Fibroblast of pulmonary artery (primary cell): ENCODE measurements around the gene POMT1.

Source experiments
- DNase-seq: peaks from one replicate; pipeline ENCODE4 v3.0.0-alpha.2; 2010; ENCODE audit warnings: low read depth
- H3K4me3 ChIP-seq: replicated peaks from 2 replicates; pipeline ENCODE4 v1.5.1; 2011; ENCODE audit warnings: low read depth, mild to moderate bottlenecking, control low read depth, low read length, moderate library complexity
- CTCF ChIP-seq: IDR thresholded peaks from 2 replicates; pipeline ENCODE4 v1.5.1; 2011; ENCODE audit warnings: mild to moderate bottlenecking, control low read depth, low read length, inconsistent platforms; ENCODE audit errors: missing control alignments

POMT1 gene

GRCh38 chr9:131523086-131523388 lies 20.3 kb downstream of the POMT1 start:
- TF ChIP-seq CTCF: no peak
- H3K4me3 ChIP-seq: no peak overlapping the region
- DNase-seq: no peak

- no peak for TF ChIP-seq CTCF
Measured at GRCh38 chr9:131523451-131524435, 21.0 kb downstream of the POMT1 start.

GRCh38 chr9:131524665-131525315 lies 22.1 kb downstream of the POMT1 start:
- no peak for DNase-seq
- no peak for TF ChIP-seq CTCF

More at GRCh38 chr9:131523451-131524435, 21.0 kb downstream of the POMT1 start:
- no peak for DNase-seq
- no peak overlapping the region for H3K4me3 ChIP-seq

GRCh38 chr9:131525643-131526565 lies 23.2 kb downstream of the POMT1 start:
- no peak overlapping the region for H3K4me3 ChIP-seq
- no peak for DNase-seq
- TF ChIP-seq CTCF: no peak

More at GRCh38 chr9:131524665-131525315, 22.1 kb downstream of the POMT1 start:
- no peak overlapping the region for H3K4me3 ChIP-seq

- TF ChIP-seq CTCF: no peak
- no peak for DNase-seq
- no peak overlapping the region for H3K4me3 ChIP-seq
Measured at GRCh38 chr9:131528186-131528585, 25.5 kb downstream of the POMT1 start.

GRCh38 chr9:131528886-131529505 lies 26.3 kb downstream of the POMT1 start:
- no peak overlapping the region for H3K4me3 ChIP-seq
- no peak for TF ChIP-seq CTCF
- DNase-seq: no peak
